Bronchial epithelial cell (primary cell): Measurements from ENCODE around the gene CDKL5. TPM values are rescaled to one million over a fixed set of nuclear protein-coding genes. Genes with fewer than 3 reads are reported as not detected.
A peak's percentile ranks its signal among the peaks of the same experiment; 100 is the strongest.

ENCODE experiments used
- DNase-seq: peaks from one replicate; pipeline ENCODE4 v3.0.0-alpha.2; 2010; ENCODE audit warnings: low read depth
- FAIRE-seq: peaks from 2 replicates; lab custom pipeline; 2011; peaks lifted over from hg19 to GRCh38; lab: Jason Lieb, UNC
- H3K27me3 ChIP-seq: 2 replicates; pipeline ENCODE4 v1.5.1; 2011; ENCODE audit warnings: low read length; ENCODE audit not compliant: control insufficient read depth, insufficient read depth
- H3K36me3 ChIP-seq: 2 replicates; pipeline ENCODE4 v1.5.1; 2011; ENCODE audit warnings: low read length; ENCODE audit not compliant: control insufficient read depth, insufficient read depth
- H3K4me3 ChIP-seq: 2 replicates; pipeline ENCODE4 v1.5.1; 2011; ENCODE audit warnings: mild to moderate bottlenecking, low read depth, low read length, control low read depth
- total RNA-seq: library from RNA; depleted of rRNA; stranded (reverse); fragments of >200 nt; gene quantifications from 2 replicates; pipeline ENCODE4 v1.2.1, GENCODE V29; 2014
- TF ChIP-seq, protein P1 (sequence below): IDR thresholded peaks from 2 replicates; pipeline ENCODE4 v1.5.1; 2011; ENCODE audit warnings: mild to moderate bottlenecking, moderate library complexity, low read length, control low read depth, inconsistent platforms; ENCODE audit not compliant: insufficient read depth, severe bottlenecking

CDKL5 gene
- total RNA-seq, 1 donor from 2014 or later: 2.6 TPM

DNA sequence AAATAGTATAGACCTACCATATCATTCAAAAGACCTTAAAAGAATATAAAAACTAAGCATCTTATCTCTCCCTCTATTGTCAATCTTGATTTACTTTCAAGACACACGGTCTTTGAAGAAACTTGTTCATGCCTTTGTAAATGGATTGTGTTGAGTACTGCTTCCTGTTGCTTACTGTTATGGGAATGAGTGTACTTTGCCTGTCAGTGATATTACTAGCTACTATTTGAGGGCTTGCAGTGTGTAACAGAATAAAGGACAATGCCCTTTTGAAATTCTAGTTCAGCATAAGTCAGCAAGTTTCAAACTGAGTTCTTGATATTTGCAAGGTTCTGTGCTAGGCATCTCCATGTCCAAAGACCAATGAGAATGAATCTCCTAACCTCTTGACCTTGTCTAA, 36.0 kb downstream of the CDKL5 start:
- no peak for FAIRE-seq
- TF ChIP-seq, protein P1, sequence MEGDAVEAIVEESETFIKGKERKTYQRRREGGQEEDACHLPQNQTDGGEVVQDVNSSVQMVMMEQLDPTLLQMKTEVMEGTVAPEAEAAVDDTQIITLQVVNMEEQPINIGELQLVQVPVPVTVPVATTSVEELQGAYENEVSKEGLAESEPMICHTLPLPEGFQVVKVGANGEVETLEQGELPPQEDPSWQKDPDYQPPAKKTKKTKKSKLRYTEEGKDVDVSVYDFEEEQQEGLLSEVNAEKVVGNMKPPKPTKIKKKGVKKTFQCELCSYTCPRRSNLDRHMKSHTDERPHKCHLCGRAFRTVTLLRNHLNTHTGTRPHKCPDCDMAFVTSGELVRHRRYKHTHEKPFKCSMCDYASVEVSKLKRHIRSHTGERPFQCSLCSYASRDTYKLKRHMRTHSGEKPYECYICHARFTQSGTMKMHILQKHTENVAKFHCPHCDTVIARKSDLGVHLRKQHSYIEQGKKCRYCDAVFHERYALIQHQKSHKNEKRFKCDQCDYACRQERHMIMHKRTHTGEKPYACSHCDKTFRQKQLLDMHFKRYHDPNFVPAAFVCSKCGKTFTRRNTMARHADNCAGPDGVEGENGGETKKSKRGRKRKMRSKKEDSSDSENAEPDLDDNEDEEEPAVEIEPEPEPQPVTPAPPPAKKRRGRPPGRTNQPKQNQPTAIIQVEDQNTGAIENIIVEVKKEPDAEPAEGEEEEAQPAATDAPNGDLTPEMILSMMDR: no peak

DNA sequence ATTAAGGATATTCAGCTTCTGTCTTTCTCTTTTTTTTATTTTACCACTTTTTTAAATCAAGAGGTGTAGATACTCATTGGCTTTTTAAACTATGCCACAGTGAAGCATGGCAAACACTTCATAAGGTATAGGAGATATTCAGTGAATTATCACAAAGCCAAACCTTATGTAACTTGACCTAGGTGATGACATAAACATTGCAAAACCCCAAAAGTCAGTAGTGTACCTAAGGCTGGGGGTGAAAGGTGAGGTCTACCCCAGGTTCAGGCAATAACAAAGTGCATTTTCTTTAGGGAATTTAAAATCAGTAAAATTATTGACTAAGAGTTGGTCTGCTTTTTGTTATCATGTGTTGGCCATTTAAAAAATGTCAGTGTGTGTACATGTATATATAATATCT, 39.1 kb downstream of the CDKL5 start:
- Histone ChIP-seq H3K36me3 (no peaks in the 10 kb centered on the region), H3K27me3 (no peaks in the 10 kb centered on the region), H3K4me3 (no peak overlapping the region)
- FAIRE-seq (no peak), DNase-seq (no peak)
- TF ChIP-seq, protein P1: no peak

More for the DNA sequence above, 36.0 kb downstream of the CDKL5 start:
- Histone ChIP-seq H3K27me3 (no peaks in the 10 kb centered on the region), H3K36me3 (no peaks in the 10 kb centered on the region), H3K4me3 (no peak overlapping the region)
- peak; percentile 1 for DNase-seq

DNA sequence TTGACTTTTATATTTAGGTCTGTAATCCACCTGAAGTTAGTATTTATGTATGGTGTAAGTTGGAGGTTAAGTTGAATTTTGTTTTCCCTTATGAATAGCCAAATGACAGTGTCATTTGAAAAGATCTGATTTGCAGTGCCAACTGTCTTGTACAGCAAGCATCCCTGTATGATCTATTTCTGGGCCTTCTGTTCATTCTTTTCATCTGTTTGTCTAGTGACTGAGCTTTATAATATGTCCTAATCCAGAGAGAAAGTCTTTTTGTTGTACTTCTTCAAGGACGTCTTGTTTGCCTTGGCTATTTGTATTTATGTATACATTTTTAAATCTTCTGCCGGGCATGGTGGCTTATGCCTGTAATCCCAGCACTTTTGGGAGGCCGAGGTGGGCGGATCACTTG, 39.6 kb downstream of the CDKL5 start:
- FAIRE-seq: no peak

DNA sequence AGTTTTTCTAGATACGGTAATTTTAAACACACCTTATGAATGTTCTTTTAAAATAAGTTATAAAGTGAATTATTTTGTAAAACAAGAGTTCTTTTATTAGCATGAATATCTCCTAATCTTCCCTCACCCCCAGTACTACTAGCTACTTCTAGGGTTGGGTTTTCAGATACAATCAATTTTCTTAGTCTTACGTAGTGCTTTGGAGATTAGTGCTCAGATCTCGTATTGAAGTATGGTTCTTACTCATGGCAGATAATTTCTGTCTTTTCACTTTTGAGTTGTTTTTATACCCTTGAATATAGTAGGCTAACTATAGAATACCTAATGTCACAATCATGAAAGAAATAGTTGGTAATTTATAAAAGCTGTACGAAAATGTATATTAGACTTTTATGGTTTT, 43.2 kb downstream of the CDKL5 start:
- Histone ChIP-seq H3K27me3 (no peaks in the 10 kb centered on the region), H3K4me3 (no peak overlapping the region), H3K36me3 (no peaks in the 10 kb centered on the region)
- no peak for DNase-seq
- TF ChIP-seq, protein P1: no peak
- FAIRE-seq: no peak

More for the DNA sequence above, 39.6 kb downstream of the CDKL5 start:
- Histone ChIP-seq H3K4me3 (no peak overlapping the region), H3K27me3 (no peaks in the 10 kb centered on the region), H3K36me3 (no peaks in the 10 kb centered on the region)
- TF ChIP-seq, protein P1: no peak
- DNase-seq: no peak

DNA sequence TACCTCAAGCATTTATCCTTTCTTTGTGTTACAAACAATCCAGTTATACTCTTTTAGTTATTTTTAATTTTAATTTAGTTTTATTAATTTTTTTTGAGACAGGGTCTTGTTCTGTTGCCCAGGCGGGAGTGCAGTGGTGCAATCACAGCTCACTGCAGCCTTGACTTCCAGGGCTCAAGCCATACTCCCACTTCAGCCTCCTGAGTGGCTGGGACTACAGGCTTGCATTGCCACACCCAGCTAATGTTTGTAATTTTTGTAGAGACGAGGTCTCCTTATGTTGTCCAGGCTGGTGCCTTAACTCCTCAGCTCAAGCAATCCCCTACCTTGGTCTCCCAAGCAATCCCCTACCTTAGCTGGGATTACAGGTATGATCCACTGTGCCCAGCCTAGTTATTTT, 45.9 kb downstream of the CDKL5 start:
- Histone ChIP-seq H3K27me3 (no peaks in the 10 kb centered on the region), H3K36me3 (no peaks in the 10 kb centered on the region), H3K4me3 (no peak overlapping the region)
- FAIRE-seq: no peak
- TF ChIP-seq, protein P1: no peak
- DNase-seq: no peak

DNA sequence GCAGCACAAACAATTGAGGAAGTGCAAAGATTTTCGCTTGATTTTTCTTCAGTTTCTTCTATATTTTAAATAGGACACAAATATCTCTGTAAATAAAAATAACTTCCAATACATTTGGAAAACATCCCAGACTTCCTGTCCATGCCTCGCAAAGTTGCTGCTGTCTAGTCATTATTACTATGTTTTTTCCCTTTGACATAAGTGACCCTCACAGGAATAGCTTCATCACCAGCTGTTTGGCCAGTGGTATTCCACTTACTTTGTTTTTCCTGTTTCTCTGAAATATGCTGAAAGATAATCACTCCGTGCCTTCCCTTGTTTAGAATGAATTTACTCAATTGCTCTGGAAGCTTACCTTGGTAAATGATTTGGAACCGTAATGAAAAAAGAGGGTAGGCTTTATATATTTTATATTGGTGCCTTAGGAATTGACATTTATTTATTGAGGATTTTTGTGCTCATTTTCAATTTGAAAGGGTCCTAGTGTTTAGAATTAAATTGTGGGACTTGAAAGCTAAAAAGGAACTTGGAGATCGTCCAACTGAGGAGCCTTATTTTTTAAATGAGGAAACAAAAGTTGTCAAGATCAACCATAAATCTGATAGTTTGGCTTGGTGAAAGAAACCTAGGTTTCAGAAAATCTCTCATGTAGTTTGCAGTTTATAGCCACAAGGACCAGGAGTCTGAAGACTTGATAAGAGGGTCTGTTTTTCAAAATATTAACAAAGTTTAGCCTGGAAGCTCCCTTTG, 65.6 kb downstream of the CDKL5 start:
- TF ChIP-seq, protein P1: no peak
- DNase-seq (no peak), FAIRE-seq (no peak)
- H3K27me3 ChIP-seq: no peaks in the 10 kb centered on the region
- no peak overlapping the region for H3K4me3 ChIP-seq
- no peaks in the 10 kb centered on the region for H3K36me3 ChIP-seq
